Cardiac septum (tissue), 1 donor: ENCODE measurements around the gene PLPP3. TPM values are rescaled to one million over a fixed set of nuclear protein-coding genes. Genes with fewer than 3 reads are reported as not detected.
"Not testable (repeated sequence)": the region's sequence is repeated elsewhere in the genome, so short reads cannot be mapped to it uniquely, and the experiment has no call there.

Source experiments
- DNase-seq: peaks from one replicate; pipeline ENCODE4 v3.0.0-alpha.2; 2020; ENCODE audit warnings: low spot score
- intact Hi-C: fragments of 100-400 bp; cut with DNase I; formaldehyde crosslinking; loops from one replicate; pipeline ENCODE4 v1.14.0; 2022
- long read RNA-seq: library from polyadenylated mRNA; unstranded; transcript quantifications from one replicate; pipeline ENCODE4 v2.0.0, GENCODE V29; 2021
- total RNA-seq: library from RNA; stranded (reverse); fragmentation: NEBNext Ultra II Directional; extraction: Animal tissue kit (Norgen Biotek cat#: 25700); gene quantifications from one replicate; pipeline ENCODE4 v1.2.1, GENCODE V29; 2021
- donor health status: DM: no; HTN: no; CAD: no.

Gene PLPP3
- total RNA-seq: 61.0 TPM
- long read RNA-seq, transcript PLPP3-201 (6 exons, 3,292 nt): major isoform, 61 of 85 reads
- long read RNA-seq, partial matches to known transcripts: 11 of 85 reads
- long read RNA-seq, other reads (novel, unspliced or antisense): 11 of 85 reads

DNA sequence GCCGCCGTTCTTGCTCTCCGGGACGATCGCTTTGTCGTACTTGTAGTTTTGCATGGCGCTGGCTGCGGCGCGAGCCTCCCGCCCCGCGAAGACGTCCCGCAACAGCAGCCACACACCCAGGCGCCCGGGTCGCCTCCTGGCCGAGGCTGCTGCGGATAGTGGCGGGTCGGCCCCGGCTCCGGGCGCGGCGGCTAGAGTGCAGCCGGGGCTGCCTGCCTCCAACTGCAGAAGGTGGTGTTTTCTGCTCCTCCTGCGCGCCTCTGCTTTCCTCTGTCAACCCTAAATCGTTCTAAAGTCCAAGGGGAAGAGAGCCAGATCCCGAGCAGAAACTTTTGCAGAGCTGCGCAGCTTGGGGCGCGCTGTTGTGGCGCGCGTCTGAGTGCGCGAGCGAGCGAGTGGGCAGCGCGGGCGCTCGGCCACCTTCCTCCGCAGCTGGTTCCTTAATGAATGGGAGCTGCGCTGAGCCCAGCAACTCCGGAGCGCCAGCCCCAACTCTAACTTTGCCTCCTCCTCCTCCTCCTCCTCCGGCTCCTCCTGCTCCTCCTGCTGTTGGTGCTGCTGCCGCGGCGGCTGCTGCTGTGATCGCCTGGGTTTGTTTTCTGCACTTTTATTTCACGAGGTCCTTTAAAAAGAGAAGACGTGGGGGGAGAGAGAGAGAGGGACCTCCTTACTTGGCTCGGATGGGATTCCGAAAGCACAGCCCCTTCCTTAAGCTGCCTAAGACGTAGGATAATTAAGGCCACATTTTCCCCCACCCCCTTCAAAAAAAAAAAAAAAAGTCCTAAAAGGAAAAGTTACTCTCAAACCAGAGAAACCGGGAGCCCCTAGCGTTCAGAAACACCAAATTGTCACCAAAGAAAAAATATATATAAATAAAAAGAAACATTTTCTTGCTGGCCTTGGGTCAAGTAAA is at the start of gene PLPP3:
Gene PLPP3, minus strand, starts transcription at position 601 of the 913 bp plus-strand sequence. Its CDS starts 547 bp downstream, at position 54.
- peak; percentile 91 for DNase-seq
- intact Hi-C loops: loop anchor here (2.0 to 10.0 kb wide), 11 partner anchors 42 to 714 kb away; no protein-coding TSS in a partner anchor

GRCh38 chr1:56627636-56628039 is 48.3 kb upstream of the PLPP3 start:
- no peak for DNase-seq
- intact Hi-C loops: no loop called here

- intact Hi-C loops: no loop called here
- no peak for DNase-seq
Measured at GRCh38 chr1:56627019-56627635, 47.8 kb upstream of the PLPP3 start.

DNA sequence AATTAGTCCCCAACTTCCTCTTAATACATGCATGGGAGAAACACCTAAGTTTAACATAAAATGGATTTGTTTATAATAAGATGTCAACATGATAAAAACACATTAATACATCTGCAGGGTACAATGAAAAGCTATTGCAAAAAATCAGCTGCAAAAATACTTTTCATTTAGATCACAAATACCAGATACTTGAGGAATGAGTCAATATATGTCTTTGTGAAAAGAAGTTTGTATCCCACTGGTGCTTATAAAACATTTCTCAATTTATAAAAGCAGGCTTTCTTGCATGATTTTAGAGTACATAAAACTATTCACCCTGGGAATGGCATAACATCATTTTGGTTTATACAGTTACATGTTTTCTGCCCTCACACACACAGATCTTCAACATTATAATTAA is 47.2 kb upstream of the PLPP3 start:
- intact Hi-C loops: no loop called here
- DNase-seq: no peak

GRCh38 chr1:56625819-56626440 is 46.6 kb upstream of the PLPP3 start:
- no peak for DNase-seq

DNA sequence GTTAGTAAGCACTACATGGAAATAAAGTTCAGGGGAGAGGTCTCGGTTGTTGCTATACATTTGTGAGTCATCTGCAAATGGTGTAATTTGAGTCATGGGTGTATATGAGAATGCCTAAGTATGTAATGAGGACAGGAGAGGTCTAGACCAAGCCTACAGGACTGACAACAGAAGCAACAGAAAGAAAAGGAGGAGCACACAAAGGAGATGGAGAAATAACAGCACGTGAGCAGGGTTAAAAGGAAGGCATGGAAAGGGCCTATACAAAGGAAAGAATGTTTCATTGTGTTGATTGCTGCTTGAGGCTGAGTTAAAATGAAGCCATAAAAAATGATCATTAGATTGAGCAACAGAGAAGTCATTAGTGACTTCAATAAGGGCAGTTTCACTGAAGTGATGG is 37.8 kb upstream of the PLPP3 start:
- intact Hi-C loops: no loop called here
- no peak for DNase-seq

More at GRCh38 chr1:56625819-56626440, 46.6 kb upstream of the PLPP3 start:
- intact Hi-C loops: no loop called here

DNA sequence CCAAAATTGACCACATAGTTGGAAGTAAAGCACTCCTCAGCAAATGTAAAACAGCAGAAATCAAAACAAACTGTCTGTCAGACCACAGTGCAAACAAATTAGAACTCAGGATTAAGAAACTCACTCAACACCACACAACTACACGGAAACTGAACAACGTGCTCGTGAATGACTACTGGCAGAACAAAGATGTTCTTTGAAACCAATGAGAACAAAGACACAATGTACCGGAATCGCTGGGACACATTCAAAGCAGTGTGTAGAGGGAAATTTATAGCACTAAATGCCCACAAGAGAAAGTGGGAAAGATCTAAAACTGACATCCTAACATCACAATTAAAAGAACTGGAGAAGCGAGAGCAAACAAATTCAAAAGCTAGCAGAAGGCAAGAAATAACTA is 31.4 kb upstream of the PLPP3 start:
- intact Hi-C loops, DNase-seq: not testable (repeated sequence)

DNA sequence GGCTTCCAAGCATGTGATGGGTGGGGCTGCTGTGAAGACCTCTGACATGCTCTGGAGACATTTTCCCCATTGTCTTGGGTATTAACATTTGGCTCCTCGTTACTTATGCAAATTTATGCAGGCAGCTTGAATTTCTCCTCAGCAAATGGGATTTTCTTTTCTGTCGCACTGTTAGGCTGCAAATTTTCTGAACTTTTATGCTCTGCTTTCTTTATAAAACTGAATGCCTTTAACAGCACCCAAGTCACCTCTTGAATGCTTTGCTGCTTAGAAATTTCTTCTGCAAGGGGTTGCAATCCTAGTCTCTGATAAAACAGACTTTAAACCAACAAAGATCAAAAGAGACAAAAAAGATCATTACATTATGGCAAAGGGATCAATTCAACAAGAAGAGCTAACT is 30.7 kb upstream of the PLPP3 start:
- DNase-seq, intact Hi-C loops: not testable (repeated sequence)

DNA sequence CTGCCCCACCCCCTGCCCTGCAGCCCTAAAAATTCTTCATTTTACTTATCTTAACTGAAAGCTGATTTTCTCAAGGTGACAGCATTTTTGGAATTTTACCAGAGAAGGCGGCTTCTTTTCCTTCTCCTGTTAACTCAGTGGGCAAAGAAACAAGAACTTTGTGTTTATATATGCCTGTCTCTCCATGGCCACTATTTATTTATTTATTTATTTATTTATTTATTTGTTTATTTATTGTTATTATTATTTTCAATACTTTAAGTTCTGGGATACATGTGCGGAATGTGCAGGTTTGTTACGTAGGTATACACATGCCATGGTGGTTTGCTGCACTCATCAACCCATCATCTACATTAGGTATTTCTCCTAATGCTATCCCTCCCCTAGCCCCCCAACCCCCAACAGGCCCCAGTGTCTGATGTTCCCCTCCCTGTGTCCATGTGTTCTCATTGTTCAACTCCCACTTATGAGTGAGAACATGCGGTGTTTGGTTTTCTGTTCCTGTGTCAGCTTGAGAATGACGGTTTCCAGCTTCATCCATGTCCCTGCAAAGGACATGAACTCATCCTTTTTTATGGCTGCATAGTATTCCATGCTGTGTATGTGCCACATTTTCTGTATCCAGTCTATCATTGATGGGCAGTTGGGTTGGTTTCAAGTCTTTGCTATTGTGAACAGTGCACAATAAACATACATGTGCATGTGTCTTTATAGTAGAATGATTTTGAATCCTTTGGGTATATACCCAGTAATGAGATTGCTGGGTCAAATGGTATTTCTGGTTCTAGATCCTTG is 16.2 kb upstream of the PLPP3 start:
- DNase-seq, intact Hi-C loops: not testable (repeated sequence)

DNA sequence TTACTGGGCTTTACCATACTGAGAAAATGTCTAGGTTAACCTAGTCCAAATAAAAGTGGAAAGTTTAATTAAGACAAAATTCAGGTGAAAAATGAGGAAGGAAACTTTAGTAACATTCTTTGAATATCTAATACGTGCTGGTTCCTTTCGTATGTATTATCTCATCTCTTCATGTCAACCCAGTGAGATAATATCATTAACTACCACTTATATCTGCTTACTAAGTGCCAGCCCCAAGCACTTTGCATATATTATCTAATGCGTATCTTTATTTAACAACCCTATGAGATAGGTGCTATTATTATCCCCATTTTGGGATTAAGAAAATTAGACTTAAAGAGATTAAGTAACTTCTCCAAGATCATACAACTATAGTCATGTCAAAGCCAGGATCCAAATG is 12.5 kb upstream of the PLPP3 start:
- DNase-seq: no peak
- intact Hi-C loops: no loop called here

GRCh38 chr1:56590520-56591011 is 11.2 kb upstream of the PLPP3 start:
- intact Hi-C loops: no loop called here

DNA sequence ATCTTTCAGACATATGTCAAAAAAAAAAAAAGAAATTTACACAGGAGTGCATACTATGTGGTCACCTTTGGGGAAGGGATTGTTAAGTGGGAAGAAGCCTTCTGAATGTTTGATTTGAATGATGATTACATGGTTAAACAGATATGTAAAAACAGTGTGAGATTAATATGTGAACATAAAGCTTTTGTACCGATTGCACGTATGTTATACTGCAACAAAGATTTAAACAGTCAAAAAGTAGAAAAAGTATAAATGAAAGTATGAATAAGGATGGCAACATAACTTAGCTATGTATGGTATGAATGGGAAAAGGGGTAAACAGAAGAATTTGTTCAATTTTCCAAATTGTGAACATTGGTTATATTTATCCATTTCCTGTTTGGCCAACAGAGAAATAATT is 10.0 kb upstream of the PLPP3 start:
- intact Hi-C loops: loop anchor here (5.0 to 10.0 kb wide), 4 partner anchors 123 to 1445 kb away; no protein-coding TSS in a partner anchor
- no peak for DNase-seq

More at GRCh38 chr1:56590520-56591011, 11.2 kb upstream of the PLPP3 start:
- no peak for DNase-seq

- DNase-seq: no peak
- intact Hi-C loops: loop anchor here (5.0 to 10.0 kb wide), 4 partner anchors 126 to 1442 kb away; no protein-coding TSS in a partner anchor
Measured at GRCh38 chr1:56586502-56586901, 7.1 kb upstream of the PLPP3 start.

- DNase-seq: no peak
- intact Hi-C loops: loop anchor here (5.0 to 10.0 kb wide), 4 partner anchors 126 to 1441 kb away; no protein-coding TSS in a partner anchor
Measured at GRCh38 chr1:56585985-56586384, 6.6 kb upstream of the PLPP3 start.

DNA sequence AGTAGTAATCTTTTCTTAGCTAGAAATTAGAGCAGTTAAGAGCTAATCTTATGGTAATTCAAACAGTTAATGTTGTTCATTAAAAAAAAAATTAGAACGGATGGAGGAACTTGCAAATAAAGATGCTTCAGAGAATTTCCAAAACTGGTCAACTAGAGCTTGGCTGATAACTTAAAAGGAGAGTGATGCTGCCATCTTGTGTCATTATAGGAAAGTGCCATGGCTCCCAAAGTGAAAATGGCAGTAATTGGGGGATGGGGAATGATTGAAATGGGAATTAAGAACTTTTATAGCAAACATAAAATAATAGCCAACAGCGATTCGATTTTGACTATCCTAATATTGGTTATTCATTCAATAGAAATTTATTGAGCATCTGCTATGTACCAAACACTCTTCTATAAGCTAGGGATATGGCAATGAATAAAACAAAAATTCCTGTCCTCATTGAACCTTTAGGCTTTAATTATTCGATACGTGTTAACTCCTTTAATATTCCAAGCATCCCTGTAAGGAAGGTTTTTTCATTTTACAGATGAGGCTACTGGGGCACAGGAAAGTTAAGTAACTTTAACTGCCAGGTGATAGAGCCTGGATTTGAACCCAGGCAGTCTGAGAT is 5.7 kb upstream of the PLPP3 start:
- intact Hi-C loops: loop anchor here (1.0 to 10.0 kb wide), 6 partner anchors 127 to 1440 kb away; no protein-coding TSS in a partner anchor
- DNase-seq: no peak

DNA sequence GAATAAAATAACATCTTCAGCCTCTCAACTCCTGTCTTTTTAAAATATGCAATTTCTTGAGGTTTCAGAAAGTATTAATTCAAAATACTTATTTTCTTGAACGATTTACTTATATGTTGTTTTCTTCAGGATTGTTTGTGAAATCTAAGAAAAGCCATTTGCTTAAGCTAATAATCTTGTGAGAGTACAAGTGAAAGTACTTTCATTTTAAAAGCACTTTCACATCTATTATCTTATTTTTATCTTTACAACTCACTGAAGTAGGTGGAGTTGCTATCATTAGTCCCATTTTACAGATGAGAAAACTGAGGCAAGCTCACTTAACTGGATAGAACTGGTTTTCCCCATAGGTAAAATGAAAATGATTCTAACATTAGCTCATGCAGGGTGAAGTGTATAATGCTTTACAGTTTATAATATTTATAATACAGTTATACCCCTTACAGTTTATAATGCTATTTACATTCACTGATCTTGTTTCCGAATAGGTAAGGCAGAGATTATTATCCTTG is 4.7 kb upstream of the PLPP3 start:
- no peak for DNase-seq
- intact Hi-C loops: loop anchor here (1.0 to 10.0 kb wide), 4 partner anchors 1109 to 1439 kb away; no protein-coding TSS in a partner anchor

DNA sequence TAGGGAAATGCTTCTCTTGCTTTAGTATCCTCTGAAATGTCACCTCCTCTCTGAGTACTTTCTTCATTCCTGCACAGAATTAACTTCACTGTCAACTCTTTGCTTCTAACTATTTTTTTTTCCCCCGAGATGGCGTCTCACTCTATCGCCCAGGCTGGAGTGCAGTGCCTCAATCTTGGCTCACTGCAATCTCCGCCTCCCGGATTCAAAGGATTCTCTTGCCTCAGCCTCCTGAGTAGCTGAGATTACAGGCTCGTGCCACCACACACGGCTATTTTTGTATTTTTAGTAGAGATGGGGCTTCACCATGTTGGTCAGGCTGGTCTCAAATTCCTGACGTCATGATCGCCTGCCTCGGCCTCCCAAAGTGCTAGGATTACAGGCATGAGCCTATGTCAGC is 1.4 kb upstream of the PLPP3 start:
- no peak for DNase-seq
- intact Hi-C loops: loop anchor here (5.0 to 10.0 kb wide), 3 partner anchors 1106 to 1436 kb away; no protein-coding TSS in a partner anchor
